ENCODE results near the gene MITF.

Gene MITF

DNA sequence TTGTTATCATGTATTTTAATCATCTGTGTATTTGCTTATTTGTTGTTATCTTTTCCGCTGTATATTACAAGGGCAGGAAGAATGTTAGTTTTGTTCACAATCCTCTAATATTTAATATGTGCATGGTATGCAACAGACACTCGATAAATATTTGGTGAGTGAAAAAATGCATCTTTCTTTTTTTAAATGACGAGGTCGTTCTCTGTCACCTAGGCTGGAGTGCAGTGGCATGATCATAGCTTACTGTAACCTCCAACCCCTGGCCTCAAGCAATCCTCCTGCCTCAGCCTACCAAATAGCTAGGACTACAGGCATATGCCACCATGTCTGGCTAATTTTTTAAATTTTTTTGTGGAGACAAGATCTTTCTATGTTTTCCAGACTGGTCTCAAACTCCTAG lies 66.2 kb downstream of the MITF start:
- DNase-seq (ENCODE audit: low read depth in 1 of 2, low spot score in 1 of 2) = no peak
- TF ChIP-seq, protein P1, sequence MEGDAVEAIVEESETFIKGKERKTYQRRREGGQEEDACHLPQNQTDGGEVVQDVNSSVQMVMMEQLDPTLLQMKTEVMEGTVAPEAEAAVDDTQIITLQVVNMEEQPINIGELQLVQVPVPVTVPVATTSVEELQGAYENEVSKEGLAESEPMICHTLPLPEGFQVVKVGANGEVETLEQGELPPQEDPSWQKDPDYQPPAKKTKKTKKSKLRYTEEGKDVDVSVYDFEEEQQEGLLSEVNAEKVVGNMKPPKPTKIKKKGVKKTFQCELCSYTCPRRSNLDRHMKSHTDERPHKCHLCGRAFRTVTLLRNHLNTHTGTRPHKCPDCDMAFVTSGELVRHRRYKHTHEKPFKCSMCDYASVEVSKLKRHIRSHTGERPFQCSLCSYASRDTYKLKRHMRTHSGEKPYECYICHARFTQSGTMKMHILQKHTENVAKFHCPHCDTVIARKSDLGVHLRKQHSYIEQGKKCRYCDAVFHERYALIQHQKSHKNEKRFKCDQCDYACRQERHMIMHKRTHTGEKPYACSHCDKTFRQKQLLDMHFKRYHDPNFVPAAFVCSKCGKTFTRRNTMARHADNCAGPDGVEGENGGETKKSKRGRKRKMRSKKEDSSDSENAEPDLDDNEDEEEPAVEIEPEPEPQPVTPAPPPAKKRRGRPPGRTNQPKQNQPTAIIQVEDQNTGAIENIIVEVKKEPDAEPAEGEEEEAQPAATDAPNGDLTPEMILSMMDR (IDR thresholded peaks at IDR 0.05; ENCODE audit: insufficient read depth, low read length) = no peak
- TF ChIP-seq GABPA (IDR thresholded peaks at IDR 0.05; ENCODE audit: low read depth) = no peak
- no peak for TF ChIP-seq POLR2AphosphoS5 (IDR thresholded peaks at IDR 0.05; ENCODE audit: low read depth)
- no peak for TF ChIP-seq SPI1 (IDR thresholded peaks at IDR 0.05; ENCODE audit: borderline replicate concordance, low read depth)
- Histone ChIP-seq H3K4me3 (replicated peaks; ENCODE audit: insufficient read depth, low read length) (no peak overlapping the region), H3K27me3 (ENCODE audit: insufficient read depth, poor library complexity, severe bottlenecking) (no peaks in the 10 kb centered on the region), H3K27ac (replicated peaks) (no peak overlapping the region)

DNA sequence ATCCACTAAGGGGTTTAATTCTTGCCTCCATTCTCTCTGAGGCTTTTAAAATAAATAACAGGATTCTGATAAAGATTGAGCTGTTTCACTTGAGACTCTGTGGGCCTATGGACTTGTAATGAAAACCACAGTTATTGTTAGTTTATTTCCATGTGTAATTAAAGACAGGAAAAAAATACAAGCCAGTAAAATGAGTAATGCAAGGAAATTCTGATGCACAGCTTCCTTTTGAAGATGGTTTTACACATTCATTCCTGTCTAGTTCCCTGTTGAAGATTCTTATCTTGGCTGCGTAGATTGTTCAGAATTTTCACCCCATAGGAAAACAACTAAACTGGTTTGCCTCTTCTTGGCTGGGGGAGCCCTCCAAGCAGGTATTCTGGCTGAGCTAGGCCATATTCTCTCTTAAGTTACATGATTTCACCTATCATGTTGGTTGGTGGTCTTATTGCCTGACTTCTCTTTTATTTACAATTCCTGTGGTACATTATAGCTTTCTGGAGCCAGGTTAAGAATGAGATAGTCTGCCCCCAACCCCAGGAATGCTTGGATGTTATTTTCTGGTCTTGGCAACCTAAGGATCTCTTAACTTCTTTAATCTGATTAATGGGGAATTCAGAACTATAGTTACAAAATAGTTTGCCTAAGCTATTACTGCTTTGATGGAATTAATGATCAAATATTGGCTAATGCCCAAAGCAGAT lies 67.6 kb downstream of the MITF start:
- no peak for DNase-seq (ENCODE audit: low read depth in 1 of 2, low spot score in 1 of 2)
- Histone ChIP-seq H3K27me3 (ENCODE audit: insufficient read depth, poor library complexity, severe bottlenecking) (no peaks in the 10 kb centered on the region), H3K27ac (replicated peaks) (no peak overlapping the region), H3K4me3 (replicated peaks; ENCODE audit: insufficient read depth, low read length) (no peak overlapping the region)
- TF ChIP-seq SPI1 (IDR thresholded peaks at IDR 0.05; ENCODE audit: borderline replicate concordance, low read depth) (no peak), POLR2AphosphoS5 (IDR thresholded peaks at IDR 0.05; ENCODE audit: low read depth) (no peak), GABPA (IDR thresholded peaks at IDR 0.05; ENCODE audit: low read depth) (no peak)
- TF ChIP-seq, protein P2, sequence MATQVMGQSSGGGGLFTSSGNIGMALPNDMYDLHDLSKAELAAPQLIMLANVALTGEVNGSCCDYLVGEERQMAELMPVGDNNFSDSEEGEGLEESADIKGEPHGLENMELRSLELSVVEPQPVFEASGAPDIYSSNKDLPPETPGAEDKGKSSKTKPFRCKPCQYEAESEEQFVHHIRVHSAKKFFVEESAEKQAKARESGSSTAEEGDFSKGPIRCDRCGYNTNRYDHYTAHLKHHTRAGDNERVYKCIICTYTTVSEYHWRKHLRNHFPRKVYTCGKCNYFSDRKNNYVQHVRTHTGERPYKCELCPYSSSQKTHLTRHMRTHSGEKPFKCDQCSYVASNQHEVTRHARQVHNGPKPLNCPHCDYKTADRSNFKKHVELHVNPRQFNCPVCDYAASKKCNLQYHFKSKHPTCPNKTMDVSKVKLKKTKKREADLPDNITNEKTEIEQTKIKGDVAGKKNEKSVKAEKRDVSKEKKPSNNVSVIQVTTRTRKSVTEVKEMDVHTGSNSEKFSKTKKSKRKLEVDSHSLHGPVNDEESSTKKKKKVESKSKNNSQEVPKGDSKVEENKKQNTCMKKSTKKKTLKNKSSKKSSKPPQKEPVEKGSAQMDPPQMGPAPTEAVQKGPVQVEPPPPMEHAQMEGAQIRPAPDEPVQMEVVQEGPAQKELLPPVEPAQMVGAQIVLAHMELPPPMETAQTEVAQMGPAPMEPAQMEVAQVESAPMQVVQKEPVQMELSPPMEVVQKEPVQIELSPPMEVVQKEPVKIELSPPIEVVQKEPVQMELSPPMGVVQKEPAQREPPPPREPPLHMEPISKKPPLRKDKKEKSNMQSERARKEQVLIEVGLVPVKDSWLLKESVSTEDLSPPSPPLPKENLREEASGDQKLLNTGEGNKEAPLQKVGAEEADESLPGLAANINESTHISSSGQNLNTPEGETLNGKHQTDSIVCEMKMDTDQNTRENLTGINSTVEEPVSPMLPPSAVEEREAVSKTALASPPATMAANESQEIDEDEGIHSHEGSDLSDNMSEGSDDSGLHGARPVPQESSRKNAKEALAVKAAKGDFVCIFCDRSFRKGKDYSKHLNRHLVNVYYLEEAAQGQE (IDR thresholded peaks at IDR 0.05; ENCODE audit: insufficient replicate concordance, low read depth) = no peak
- TF ChIP-seq, protein P1 (IDR thresholded peaks at IDR 0.05; ENCODE audit: insufficient read depth, low read length) = no peak

DNA sequence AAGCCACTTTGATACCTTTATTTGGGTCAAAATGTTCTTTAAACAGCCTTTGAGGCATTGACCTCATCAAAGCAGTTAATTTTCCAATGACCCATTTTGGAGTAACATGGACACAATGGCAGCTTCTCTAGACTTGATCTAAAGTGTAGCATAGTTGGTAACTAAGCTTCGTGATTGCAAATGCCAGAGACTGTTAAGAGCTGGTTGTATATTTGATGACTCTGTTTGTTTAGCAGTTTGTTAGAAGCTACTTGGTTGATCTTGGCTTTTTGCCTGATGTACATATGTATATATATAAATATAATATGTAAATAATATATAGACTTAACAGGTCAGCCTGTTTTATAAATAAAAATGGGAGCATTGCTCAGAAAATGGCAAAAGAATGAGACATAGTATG lies 68.4 kb downstream of the MITF start:
- DNase-seq (ENCODE audit: low read depth in 1 of 2, low spot score in 1 of 2) = no peak
- Histone ChIP-seq H3K27me3 (ENCODE audit: insufficient read depth, poor library complexity, severe bottlenecking) (no peaks in the 10 kb centered on the region), H3K27ac (replicated peaks) (no peak overlapping the region), H3K4me3 (replicated peaks; ENCODE audit: insufficient read depth, low read length) (no peak overlapping the region)
- TF ChIP-seq GABPA (IDR thresholded peaks at IDR 0.05; ENCODE audit: low read depth) (no peak), POLR2AphosphoS5 (IDR thresholded peaks at IDR 0.05; ENCODE audit: low read depth) (no peak), SPI1 (IDR thresholded peaks at IDR 0.05; ENCODE audit: borderline replicate concordance, low read depth) (no peak)
- TF ChIP-seq, protein P2 (IDR thresholded peaks at IDR 0.05; ENCODE audit: insufficient replicate concordance, low read depth) = no peak
- TF ChIP-seq, protein P1 (IDR thresholded peaks at IDR 0.05; ENCODE audit: insufficient read depth, low read length) = no peak
